Suppressor macrophage treated with lipopolysaccharide for 4 hours (primary cell): ENCODE results near the gene NQO1.
"Not testable (repeated sequence)": the region's sequence is repeated elsewhere in the genome, so short reads cannot be mapped to it uniquely, and the experiment has no call there.

Source experiments
- DNase-seq: peaks from one replicate; pipeline ENCODE4 v3.0.0-alpha.2; 2020

The NQO1 gene

DNA sequence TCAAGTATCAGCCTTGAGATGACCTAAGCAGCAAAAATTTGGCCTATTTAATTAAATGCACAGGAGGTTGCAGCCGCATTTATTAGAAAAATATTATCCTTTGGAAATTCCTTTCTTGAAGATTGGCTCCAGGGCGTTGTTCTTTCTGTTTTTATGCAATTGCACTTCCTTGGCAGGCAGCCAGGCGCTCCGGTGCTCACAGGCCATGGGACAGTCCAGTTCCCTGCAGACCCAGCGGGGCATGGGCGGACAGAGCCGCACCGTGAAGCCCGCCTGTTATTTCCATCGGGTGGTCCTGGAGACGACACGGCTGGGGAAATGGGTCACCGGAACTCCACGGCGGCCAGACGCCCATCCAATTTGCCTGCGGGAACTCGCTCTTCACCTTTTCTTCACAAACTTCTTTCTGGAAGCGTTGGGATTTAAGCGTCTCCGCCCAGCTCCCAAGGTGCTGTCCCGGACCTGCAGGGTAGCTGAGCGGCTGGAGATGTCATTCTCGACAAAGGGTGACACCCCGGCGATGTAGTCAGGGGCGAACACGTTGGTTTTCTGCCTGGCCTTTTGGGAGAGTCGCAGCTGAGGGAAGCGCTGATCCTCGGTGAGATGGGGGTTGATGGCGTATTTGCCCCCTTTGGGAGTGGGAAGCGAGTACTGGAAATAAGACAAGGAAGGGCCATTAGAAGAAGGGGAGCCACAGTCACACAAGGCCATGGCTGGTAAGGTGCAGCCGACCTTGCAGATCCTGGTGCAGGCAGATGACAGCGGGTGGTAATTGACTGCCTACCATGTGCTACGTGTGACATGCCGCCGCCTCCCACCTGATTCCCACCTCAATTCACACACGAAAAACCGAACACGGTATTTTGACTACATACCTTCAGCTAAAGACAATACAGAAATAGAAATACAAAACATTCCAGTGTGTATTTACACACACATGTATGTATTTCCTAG, 15.9 kb upstream of the NQO1 start:
- DNase-seq: no peak

DNA sequence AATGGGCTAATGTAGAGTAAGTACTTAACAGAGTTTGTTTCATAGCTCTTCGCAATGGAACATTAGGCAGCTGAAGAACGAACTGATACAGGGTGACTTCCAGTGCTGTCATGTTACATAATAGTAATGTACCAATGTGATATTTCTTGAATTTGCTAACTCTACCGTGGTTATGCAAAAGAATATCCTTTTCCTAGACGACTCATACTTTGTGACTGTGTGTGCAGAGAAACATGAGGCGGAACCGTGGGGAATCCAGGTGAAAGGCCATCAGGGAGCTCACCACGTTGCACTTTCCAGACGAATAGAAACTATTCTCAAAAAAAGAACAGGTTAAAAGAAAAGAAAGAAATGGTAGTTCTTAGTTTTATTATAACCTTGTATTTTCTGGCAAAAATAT, 15.2 kb upstream of the NQO1 start:
- no peak for DNase-seq

DNA sequence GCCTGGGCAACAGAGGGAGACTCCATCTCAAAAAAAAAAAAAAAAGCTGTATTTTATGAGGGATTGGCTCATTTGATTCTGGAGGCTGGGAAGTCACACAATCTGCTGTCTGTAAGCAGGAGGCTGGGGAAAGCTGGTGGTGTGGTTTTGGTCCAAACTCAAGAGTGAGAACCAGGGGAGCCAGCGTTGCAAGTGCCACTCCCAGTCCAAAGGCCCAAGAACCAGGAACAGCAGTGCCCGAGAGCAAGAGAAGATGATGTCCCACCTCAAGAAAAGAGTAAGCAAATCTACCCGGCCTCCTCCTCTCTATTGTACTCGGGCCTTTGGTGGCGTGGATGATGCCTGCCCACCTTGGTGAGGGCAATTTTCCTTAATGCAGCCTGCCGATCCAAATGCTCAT, 5.7 kb upstream of the NQO1 start:
- DNase-seq: no peak

DNA sequence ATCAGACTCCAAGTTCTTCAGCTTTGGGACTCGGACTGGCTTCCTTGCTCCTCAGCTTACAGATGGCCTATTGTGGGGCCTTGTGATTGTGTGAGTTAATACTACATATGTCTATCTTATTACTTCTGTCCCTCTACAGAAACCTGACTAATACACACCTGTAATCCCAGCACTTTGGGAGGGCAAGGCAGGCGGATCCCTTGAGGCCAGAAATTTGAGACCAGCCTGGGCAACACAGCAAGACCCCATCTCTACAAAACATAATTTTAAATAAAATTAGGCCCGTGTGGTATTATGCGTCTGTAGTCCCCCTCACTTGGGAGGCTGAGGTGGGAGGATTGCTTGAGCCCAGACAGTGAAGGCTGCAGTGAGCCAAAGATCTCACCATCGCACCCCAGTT, 4.9 kb upstream of the NQO1 start:
- not testable (repeated sequence) for DNase-seq

DNA sequence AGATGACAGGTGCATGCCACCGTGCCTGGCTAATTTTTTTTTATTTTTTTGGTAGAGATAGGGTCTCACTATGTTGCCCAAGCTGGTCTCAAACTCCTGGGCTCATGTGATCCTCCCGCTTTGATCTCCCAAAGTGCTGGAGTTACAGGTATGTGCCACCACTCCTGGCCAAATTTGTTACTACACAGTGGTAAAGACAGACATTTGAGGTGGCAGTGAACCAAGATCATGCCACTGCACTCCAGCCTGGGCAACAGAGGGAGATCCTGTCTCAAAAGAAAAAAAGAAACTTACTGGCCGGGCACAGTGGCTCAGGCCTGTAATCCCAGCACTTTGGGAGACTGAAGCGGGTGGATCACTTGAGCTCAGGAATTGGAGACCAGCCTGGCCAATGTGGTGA, 2.7 kb upstream of the NQO1 start:
- not testable (repeated sequence) for DNase-seq

DNA sequence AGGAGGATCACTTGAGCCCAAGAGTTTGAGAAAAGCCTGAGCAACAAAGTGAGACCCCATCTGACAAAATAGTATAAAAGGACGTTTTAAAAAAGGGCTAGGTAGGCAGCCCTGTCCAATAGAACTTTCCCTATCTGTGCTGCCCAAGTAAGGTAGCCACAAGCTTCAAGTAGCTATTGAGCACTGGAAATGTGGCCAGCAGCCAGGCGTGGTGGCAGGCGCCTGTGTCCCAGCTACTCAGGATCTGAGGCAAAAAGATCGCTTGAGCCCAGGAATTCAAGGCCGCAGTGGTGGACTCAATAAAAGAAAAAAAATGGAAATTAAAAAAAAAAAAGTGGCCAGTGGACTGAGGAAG, 1.5 kb upstream of the NQO1 start:
- DNase-seq: no peak

DNA sequence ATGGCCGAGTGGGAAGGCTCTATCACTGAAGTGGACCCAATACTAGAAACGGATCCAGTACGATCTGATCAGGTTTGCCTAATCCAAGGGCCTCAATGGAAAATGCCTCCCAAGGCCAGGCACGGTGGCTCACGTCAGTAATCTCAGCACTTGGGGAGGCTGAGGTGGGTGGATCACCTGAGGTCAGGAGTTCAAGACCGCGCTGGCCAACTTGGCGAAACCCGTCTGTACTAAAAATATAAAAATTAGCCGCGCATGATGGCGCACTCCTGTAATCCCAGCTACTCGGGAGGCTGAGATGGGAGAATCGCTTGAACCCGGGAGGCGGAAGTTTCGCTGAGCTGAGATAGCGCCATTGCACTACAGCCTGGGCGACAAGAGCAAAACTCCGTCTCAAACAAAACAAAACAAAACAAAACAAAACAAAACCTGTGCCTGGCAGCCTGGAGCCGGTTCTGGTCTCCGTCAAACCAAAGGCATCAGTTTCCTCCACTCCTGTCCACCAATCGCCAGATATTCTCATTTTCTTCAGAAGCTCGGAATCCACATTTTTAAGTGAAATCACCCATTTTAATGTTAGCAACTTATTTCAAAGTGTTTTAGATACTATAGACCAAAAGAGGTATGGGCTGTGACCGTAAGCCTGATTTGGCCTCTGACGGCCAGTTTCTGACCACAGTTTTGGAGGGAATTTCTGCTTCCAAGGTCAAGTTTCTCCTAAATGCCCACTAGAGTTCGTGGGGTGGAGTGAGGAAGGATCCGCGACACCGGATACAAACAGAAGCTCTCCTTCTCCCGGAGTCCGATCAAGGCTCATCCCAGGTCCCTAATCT, 664 bp downstream of the NQO1 start:
- DNase-seq: no peak

DNA sequence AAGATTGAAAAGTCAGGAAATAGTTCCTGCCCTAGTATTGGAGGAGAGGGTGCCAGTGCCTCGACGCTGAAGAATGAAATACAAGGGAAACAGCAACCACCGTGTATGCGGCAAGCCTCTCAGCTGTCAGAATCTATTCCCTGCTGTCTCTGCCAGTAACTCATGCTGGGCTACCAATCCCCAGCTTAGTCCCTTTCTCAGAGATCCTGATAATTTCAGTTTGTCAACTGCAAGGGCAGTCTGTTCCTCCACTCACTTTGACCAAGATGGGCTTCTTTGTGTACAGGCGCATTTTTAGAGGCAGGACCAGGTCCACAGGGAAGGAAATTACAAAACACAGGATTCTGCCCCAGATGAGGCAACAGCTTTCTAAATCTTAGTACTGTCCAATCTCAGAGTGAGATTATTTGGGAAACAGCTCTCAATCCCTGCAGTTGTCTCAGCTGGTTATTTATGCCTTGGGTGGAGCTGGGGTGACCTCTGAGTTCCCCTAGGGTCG, 1.3 kb downstream of the NQO1 start:
- DNase-seq: peak; percentile 13

DNA sequence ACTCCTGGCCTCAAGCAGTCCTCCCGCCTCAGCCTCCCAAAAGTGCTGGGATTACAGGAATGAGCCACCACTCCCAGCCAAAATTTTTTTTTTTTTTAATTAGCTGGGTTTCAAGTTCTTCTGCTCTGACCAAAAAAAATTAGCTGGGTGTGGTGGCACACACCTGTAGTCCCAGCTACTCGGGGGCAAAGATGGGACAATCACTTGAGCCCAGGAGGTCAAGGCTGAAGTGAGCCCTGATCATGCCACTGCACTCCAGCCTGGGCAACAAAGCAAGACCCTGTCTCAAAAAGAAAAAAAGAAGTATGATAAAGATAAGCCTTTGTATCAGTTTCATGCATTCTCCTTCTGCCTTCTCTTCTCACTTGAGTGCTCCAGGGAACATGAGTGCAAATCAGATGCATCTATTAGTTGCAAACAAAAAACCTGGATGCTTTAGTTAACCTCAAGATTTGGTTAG, 1.9 kb downstream of the NQO1 start:
- DNase-seq: no peak

DNA sequence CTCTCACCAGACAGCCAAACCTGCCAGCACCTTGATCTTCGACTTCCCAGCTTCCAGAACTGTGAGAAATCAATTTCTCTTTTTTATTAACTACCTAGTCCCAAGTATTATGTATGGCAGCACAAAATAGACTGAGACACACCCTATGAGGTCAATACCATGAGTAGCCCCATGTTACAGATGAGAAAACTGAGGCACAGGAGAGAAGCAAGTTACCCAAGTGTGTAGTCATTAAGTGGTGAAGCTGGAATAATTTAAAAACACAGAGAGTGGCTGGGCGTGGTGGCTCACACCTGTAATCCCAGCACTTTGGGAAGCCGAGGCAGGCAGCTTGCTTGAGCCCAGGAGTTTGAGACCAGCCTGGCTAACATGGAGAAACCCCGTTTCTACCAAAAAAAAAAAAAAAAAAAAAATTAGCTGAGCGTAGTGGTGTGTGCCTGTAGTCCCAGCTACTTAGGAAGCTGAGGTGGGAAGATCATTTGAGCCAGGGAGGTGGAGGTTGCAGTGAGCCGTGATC, 4.9 kb downstream of the NQO1 start:
- no peak for DNase-seq

DNA sequence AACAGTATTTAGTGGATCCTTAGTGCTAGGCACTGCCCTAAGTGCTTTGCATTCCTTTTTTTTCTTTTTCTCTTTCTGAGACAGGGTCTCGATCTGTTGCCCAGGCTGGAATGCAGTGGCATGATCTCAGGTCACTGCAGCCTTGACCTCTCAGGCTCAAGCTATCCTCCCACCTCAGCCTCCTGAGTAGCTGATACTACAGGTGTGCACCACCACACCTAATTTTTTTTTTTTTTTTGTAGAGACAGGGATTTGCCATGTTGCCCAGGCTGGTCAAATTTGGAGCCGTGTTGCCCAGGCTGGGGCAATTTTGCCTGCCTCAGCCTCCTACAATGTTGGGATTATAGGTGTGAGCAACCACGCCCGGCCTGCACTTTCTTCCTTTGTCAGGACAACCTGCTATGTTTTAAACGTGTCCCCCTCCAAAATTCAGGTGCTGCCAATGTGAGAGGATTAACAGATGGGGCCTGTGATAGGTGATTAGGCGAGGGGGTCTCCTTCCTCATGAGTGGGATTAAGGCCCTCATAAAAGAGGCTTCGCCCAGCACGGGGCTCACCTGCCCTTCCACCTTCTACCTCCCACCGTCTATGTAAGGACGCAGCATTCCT, 5.4 kb downstream of the NQO1 start:
- no peak for DNase-seq

DNA sequence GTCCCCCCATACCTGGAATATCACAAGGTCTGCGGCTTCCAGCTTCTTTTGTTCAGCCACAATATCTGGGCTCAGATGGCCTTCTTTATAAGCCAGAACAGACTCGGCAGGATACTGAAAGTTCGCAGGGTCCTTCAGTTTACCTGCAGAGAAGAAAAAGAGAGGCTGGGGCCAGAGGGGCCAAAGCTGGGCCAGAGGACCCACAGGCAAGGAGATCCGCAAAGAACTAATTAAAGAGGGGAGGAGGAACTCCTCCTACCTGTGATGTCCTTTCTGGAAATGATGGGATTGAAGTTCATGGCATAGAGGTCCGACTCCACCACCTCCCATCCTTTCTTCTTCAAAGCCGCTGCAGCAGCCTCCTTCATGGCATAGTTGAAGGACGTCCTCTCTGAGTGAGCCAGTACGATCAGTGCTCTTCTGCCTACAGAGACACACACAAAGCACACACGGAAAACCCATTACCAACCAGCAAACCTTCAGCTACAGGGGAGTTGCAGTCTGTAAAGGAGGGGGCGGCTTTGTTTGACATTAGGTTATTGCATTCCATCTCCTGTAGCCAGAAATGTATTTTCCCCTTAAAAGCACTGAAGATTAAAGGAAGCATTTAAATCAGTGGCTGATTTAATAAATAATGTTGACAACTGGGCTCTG, 8.1 kb downstream of the NQO1 start:
- no peak for DNase-seq

DNA sequence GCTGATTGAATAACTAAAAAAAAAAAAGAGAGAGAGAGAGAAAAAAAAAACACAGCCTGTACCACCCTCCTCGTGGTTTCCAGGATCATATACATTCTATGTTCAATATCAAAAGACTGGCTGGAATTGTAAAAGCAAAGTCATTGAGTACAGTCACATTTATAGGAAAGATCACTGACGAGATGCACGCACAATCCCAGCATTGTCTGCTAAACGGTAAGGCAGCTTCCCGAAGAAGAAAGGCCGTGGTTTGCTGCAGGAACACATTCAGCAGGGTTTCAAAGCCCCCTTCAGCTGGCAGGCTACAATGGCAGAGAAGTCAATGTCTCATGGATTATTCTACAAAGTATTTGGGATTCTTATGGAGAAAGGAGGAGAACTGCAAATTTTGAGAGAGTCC, 9.3 kb downstream of the NQO1 start:
- DNase-seq: no peak

DNA sequence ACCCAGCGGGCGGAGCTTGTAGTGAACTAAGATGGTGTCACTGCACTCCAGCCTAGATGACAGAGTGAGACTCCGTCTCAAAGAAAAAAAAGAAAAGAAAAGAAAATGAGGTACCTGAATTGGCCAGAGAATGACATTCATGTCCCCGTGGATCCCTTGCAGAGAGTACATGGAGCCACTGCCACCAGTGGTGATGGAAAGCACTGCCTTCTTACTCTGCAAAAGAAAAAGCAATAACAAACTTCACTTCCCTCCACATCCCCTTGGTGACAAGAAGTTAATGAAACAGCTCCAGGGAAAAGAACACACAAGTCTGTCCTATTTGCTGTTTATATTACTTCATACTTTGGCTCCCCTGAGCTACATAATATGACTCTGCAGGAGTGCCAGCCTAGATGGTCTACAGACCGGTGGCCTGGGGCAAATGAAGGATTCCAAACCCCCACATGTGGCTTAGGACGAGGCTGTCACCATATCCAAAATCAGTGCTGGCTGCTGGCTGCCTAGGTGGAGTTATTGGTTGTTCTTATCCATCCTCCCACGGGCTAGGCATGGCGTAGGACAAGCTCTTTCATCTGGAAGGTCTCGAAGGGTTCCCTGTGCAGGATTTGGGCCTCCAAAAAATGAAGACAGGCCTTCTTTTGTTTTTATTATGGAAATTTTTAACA, 13.3 kb downstream of the NQO1 start:
- DNase-seq: no peak

DNA sequence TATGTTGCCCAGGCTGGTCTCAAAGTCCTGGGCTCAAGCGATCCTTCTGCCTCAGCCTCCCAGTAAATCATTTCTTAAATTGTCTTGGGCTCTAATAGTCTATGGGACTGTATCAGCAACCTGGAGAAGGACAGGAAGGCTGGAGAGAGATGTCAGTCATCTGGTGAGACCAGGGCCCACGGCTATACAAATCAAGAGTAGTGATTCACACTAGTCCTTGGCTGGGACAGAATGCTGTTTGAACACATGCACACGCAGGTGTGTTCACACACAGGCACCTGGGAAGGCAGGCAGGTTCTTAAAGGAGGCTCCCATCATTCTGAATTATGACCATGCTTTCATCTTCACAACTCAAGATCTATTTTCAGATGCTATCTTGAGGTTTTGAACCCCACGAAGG, 14.1 kb downstream of the NQO1 start:
- no peak for DNase-seq

DNA sequence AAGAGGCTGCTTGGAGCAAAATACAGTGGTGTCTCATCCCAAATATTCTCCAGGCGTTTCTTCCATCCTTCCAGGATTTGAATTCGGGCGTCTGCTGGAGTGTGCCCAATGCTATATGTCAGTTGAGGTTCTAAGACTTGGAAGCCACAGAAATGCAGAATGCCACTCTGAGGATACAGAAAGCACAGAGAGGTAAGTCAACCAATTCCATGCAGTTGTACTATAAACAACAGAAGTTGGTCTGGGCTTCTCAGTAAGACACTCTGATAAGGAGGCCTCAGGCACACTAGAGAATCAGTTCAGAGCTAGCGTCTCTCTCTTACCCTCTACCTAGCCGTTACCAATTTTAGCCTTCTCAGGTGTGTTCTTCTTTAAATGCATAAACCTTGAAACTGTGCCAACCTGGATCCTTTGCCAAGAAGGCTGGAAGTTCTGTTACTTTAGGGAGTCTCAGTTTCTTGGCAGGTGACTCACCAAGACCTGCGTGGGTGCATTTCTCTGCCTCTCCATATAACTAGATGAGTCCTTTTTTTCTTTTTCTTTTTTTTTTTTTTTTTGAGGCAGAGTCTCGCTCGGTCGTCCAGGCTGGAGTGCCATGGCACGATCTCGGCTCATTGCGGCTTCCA, 15.1 kb downstream of the NQO1 start:
- no peak for DNase-seq

DNA sequence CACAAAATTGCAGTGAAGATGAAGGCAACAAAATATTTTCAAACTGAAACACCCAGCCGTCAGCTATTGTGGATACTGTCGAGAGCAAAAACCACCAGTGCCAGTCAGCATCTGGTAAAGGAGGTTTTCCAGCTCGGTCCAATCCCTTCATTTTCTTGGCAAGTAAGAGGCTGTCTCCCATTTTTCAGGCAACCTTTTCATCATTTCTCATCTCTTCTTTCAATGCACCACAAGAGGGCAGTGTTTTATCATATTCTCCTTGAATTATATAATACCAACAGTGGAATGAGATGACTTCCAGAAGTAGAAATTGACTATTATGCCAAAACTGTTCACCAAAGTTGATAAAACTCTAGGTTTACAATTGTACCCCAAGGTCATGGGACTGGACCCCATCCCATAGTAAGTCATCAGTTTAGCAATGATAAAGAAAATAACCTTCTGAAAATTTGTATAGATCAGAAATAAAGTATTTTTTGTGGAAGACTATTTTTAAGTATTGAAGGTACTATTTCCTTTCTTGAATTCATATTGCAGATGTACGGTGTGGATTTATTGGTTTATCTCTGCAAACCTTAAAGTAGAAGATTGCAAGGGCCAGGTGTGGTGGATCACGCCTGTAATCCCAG, 16.8 kb downstream of the NQO1 start:
- peak; percentile 76 for DNase-seq

DNA sequence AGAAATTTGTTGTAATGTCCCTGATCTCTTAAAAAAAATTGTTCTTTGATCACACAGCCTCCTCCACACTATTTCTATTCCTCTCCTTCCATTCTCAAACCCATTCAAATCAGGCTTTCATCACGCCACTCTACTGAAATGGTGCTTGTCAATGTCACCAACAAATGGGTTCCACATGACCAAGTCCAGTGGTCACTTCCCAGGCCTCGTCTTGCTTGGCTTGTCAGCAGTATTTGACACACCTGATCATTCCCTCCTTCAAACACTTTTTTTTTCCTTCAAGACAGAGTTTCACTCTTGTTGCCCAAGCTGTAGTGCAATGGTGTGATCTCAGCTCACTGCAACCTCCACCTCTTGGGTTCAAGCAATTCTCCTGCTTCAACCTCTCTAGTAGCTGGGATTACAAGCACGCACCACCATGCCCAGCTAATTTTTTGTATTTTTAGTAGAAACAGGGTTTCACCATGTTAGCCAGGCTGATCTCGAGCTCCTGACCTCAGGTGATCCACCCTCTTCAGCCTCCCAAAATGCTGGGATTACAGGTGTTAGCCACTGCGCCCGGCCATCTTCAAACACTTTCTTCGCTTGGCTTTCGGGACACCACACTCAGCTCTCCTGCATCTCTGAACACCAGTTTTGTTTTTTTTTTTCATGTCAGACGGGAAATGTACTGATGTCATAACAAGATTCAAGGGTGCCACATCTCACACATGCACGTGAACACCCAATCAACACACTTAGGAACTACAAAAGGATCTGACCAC, 18.3 kb downstream of the NQO1 start:
- no peak for DNase-seq

DNA sequence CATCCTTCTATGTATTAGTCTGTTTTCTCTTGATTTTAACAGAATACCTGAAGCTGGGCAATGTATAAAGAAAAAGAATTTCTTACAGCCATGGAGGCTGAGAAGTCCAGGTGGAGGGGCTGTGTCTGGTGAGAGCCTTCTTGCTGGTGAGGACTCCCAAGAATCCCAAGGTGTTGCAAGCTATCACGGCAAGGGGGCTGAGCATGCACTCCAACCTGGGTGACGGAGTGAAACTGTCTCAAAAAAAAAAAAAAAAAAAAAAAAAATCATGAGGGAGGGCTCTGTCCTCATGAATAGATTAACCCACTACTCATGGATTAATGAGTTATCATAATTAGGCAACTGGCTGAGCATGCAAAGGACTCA, 19.4 kb downstream of the NQO1 start:
- DNase-seq: no peak

DNA sequence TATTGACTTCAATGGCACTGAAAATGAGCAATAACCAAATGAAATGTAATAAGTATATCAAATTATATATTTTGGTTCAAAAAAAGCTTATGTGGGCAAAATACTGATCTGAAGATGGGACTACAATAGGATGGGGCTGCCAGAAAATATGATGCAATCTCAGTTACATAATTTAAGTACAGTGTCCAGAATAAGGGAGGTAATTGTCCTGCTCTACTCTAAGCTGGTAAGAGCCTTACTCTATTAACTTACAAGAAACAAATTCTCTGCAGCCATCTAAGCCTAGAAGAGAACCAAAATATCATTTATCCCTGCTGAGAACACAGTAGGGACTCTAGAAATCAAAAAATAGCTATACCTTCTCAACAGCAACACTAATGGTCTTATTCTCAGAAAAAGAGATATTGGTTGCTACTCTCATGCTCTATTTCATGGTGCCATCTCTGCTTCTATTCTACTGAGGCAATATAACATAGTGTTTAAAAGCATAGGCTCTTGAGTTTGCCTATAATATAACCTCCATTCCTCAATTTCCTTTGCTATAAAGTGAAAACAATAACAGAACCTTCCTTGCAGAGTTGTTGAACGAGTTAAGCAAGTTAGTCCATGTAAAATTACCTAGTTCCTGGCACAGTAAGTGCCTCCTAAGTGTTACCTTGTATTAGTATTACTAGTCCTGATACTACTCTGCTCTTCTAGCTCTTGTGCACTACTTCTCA, 19.9 kb downstream of the NQO1 start:
- DNase-seq: no peak
